OCI-LY1 (cell line): ENCODE data around the gene MID2.

Source experiments
- H2AFZ ChIP-seq: fragments of 200-600 bp; sonication (generic), shearing (Covaris generic); 2 replicates; pipeline ENCODE4 v1.6.0; 2014; ENCODE audit warnings: antibody characterized with exemption, mild to moderate bottlenecking, low read length
- H3F3A ChIP-seq: fragments of 200-600 bp; sonication (generic), shearing (Covaris generic); 2 replicates; pipeline ENCODE4 v1.6.0; 2014; ENCODE audit warnings: mild to moderate bottlenecking, antibody characterized with exemption, low read length, moderate library complexity; ENCODE audit not compliant: insufficient read depth
- H3K27ac ChIP-seq: fragments of 200-600 bp; sonication (generic); 2 replicates; pipeline ENCODE4 v1.5.1; 2014; ENCODE audit warnings: low read length, mixed run types, mild to moderate bottlenecking, low read depth; ENCODE audit not compliant: poor library complexity, severe bottlenecking
- H3K27me3 ChIP-seq: fragments of 200-600 bp; sonication (generic); 2 replicates; pipeline ENCODE4 v1.6.0; 2014; ENCODE audit warnings: antibody characterized with exemption, mild to moderate bottlenecking, low read length, moderate library complexity; ENCODE audit not compliant: insufficient read depth
- H3K36me3 ChIP-seq: fragments of 200-600 bp; sonication (generic); 2 replicates; pipeline ENCODE4 v1.6.1; 2014; ENCODE audit warnings: mild to moderate bottlenecking, antibody characterized with exemption, low read length, moderate library complexity, mixed read lengths; ENCODE audit not compliant: insufficient read depth
- H3K4me1 ChIP-seq: fragments of 200-600 bp; sonication (generic); 2 replicates; pipeline ENCODE4 v1.5.1; 2014; ENCODE audit warnings: mild to moderate bottlenecking, low read length, moderate library complexity; ENCODE audit not compliant: insufficient read depth, severe bottlenecking
- H3K4me2 ChIP-seq: fragments of 200-600 bp; sonication (generic), shearing (Covaris generic); 2 replicates; pipeline ENCODE4 v1.6.1; 2014; ENCODE audit warnings: low read length
- H3K4me3 ChIP-seq: fragments of 200-600 bp; sonication (generic); 2 replicates; pipeline ENCODE4 v1.5.1; 2014; ENCODE audit warnings: low read length, low read depth, mild to moderate bottlenecking, mixed read lengths; ENCODE audit not compliant: poor library complexity, severe bottlenecking
- H3K79me2 ChIP-seq: fragments of 200-600 bp; shearing (Covaris generic); 2 replicates; pipeline ENCODE4 v1.6.1; 2016; ENCODE audit warnings: mixed run types, low read length, mixed read lengths; ENCODE audit not compliant: insufficient read depth
- H3K9ac ChIP-seq: fragments of 200-600 bp; sonication (generic), shearing (Covaris generic); 2 replicates; pipeline ENCODE4 v1.6.1; 2014; ENCODE audit warnings: mild to moderate bottlenecking, low read length, mixed read lengths
- H3K9me2 ChIP-seq: fragments of 200-600 bp; sonication (generic), shearing (Covaris generic); 2 replicates; pipeline ENCODE4 v1.6.1; 2014; ENCODE audit warnings: low read depth, mild to moderate bottlenecking, low read length, mixed read lengths
- H3K9me3 ChIP-seq: fragments of 200-600 bp; shearing (Covaris generic); 2 replicates; pipeline ENCODE4 v1.6.1; 2014; ENCODE audit warnings: low read length, mixed read lengths
- H4K20me1 ChIP-seq: fragments of 200-600 bp; sonication (generic), shearing (Covaris generic); 2 replicates; pipeline ENCODE4 v1.6.0; 2016; ENCODE audit warnings: mild to moderate bottlenecking, low read length; ENCODE audit not compliant: insufficient read depth
- CTCF ChIP-seq: fragments of 200-600 bp; sonication (generic), shearing (Covaris generic); IDR thresholded peaks from 2 replicates; pipeline ENCODE4 v1.5.1; 2017; ENCODE audit warnings: mild to moderate bottlenecking, antibody characterized with exemption, low read length, moderate library complexity, mixed read lengths
- EZH2 ChIP-seq: fragments of 200-600 bp; sonication (generic), shearing (Covaris generic); IDR thresholded peaks from 2 replicates; pipeline ENCODE4 v1.8.0; 2017; ENCODE audit warnings: borderline replicate concordance, mixed run types, mild to moderate bottlenecking, antibody characterized with exemption, low read length, moderate library complexity, mixed read lengths

Gene MID2

GRCh38 chrX:107780525-107780924 is 45.1 kb upstream of the MID2 start:
- Histone ChIP-seq H2AFZ (no peak overlapping the region), H3K4me1 (peaks cover 10% of the 10 kb centered on the region), H3K9me2 (no peaks in the 10 kb centered on the region), H3F3A (no peaks in the 10 kb centered on the region), H3K4me3 (no peak overlapping the region), H3K27ac (no peak overlapping the region), H3K27me3 (no peaks in the 10 kb centered on the region), H3K9me3 (no peaks in the 10 kb centered on the region), H3K9ac (no peak overlapping the region), H4K20me1 (no peaks in the 10 kb centered on the region), H3K36me3 (no peaks in the 10 kb centered on the region), H3K4me2 (no peak overlapping the region), H3K79me2 (no peaks in the 10 kb centered on the region)
- TF ChIP-seq CTCF (no peak), EZH2 (no peak)

- H3K9ac ChIP-seq, result no peak overlapping the region
- no peak overlapping the region for H3K27ac ChIP-seq
- no peaks in the 10 kb centered on the region for H3K36me3 ChIP-seq
- no peak overlapping the region for H2AFZ ChIP-seq
- no peaks in the 10 kb centered on the region for H3F3A ChIP-seq
- H3K4me3 ChIP-seq, result no peak overlapping the region
- TF ChIP-seq EZH2, result no peak
- no peak for TF ChIP-seq CTCF
- H3K9me3 ChIP-seq, result no peaks in the 10 kb centered on the region
- no peaks in the 10 kb centered on the region for H3K4me1 ChIP-seq
- H3K9me2 ChIP-seq, result no peaks in the 10 kb centered on the region
- H3K4me2 ChIP-seq, result no peak overlapping the region
- H4K20me1 ChIP-seq, result no peaks in the 10 kb centered on the region
- H3K79me2 ChIP-seq, result no peaks in the 10 kb centered on the region
- no peaks in the 10 kb centered on the region for H3K27me3 ChIP-seq
Measured at GRCh38 chrX:107787827-107788226, 37.8 kb upstream of the MID2 start.

- Histone ChIP-seq H3K9me3 (no peaks in the 10 kb centered on the region), H3K27ac (no peak overlapping the region), H3F3A (no peaks in the 10 kb centered on the region), H3K4me2 (no peak overlapping the region), H3K4me3 (no peak overlapping the region), H3K36me3 (no peaks in the 10 kb centered on the region), H3K79me2 (no peaks in the 10 kb centered on the region), H3K9me2 (no peaks in the 10 kb centered on the region), H3K9ac (no peak overlapping the region), H2AFZ (no peak overlapping the region), H4K20me1 (no peaks in the 10 kb centered on the region), H3K27me3 (no peaks in the 10 kb centered on the region), H3K4me1 (no peaks in the 10 kb centered on the region)
- TF ChIP-seq EZH2 (no peak), CTCF (no peak)
Measured at GRCh38 chrX:107804427-107804826, 21.2 kb upstream of the MID2 start.
